Muscle of leg (tissue), 11 donors: ENCODE measurements around the gene CDCA7. TPM values are rescaled to one million over a fixed set of nuclear protein-coding genes. Genes with fewer than 3 reads are reported as not detected.
A peak's percentile ranks its signal among the peaks of the same experiment; 100 is the strongest.

Source experiments
- DNase-seq: peaks from one replicate; pipeline ENCODE4 v3.0.0; 2013
- H3K27ac ChIP-seq: one replicate; pipeline ENCODE4 v1.5.1; 2013; ENCODE audit warnings: mild to moderate bottlenecking, low read length, control low read depth
- H3K27me3 ChIP-seq: one replicate; pipeline ENCODE4 v1.6.1; 2013; ENCODE audit warnings: low read length; ENCODE audit not compliant: control insufficient read depth, insufficient read depth
- H3K36me3 ChIP-seq: one replicate; pipeline ENCODE4 v1.6.1; 2013; ENCODE audit warnings: low read length; ENCODE audit not compliant: control insufficient read depth, insufficient read depth
- H3K4me1 ChIP-seq: one replicate; pipeline ENCODE4 v1.6.1; 2013; ENCODE audit warnings: low read length; ENCODE audit not compliant: control insufficient read depth, insufficient read depth
- H3K4me3 ChIP-seq: one replicate; pipeline ENCODE4 v1.5.1; 2013; ENCODE audit warnings: low read length, control low read depth
- H3K9me3 ChIP-seq: replicated peaks from 2 replicates; pipeline ENCODE4 v1.6.1; 2013; ENCODE audit warnings: low read depth, low read length; ENCODE audit not compliant: control insufficient read depth
- WGBS: methylation state at CpG from one replicate; pipeline ENCODE4 v1.1.5; 2013; ENCODE audit warnings: missing lambda C conversion rate; ENCODE audit not compliant: insufficient coverage; 5-methylcytosine and 5-hydroxymethylcytosine counted together
- polyA plus RNA-seq, 8 donors: library from polyadenylated mRNA; unstranded; fragments of 120-200 nt; gene quantifications; one replicate each; pipeline versions ENCODE4 v1.2.1 to v1.2.3, GENCODE V29; 2013; ENCODE audit warnings: inconsistent platforms in 1 of 8, low replicate concordance in 1 of 8; ENCODE audit not compliant: insufficient read length in 8 of 8, insufficient read depth in 1 of 8
- total RNA-seq: library from RNA; stranded (reverse); fragments of 120-200 nt; gene quantifications from one replicate; pipeline ENCODE4 v1.2.4, GENCODE V29; 2013

The CDCA7 gene
- total and polyA plus RNA-seq, 9 donors: 7.8 to 24.2 (median 19.6) TPM

- no peak overlapping the region for H3K27ac ChIP-seq
- no peaks in the 10 kb centered on the region for H3K4me1 ChIP-seq
- WGBS: 67% methylated on average over 9 of the region's 10 CpGs
- no peak for DNase-seq
- no peaks in the 10 kb centered on the region for H3K27me3 ChIP-seq
- H3K9me3 ChIP-seq: peaks cover 3% of the 10 kb centered on the region
- no peaks in the 10 kb centered on the region for H3K36me3 ChIP-seq
- no peak overlapping the region for H3K4me3 ChIP-seq
These were observed 32.0 kb downstream of the CDCA7 start for GRCh38 chr2:173386738-173387065.

- WGBS: no CpG with 5 or more reads among the region's 5 CpGs
- H3K4me1 ChIP-seq: no peaks in the 10 kb centered on the region
- no peak overlapping the region for H3K4me3 ChIP-seq
- H3K27ac ChIP-seq: no peak overlapping the region
- H3K9me3 ChIP-seq: peaks cover 3% of the 10 kb centered on the region
- H3K36me3 ChIP-seq: no peaks in the 10 kb centered on the region
- no peaks in the 10 kb centered on the region for H3K27me3 ChIP-seq
- DNase-seq: no peak
These were observed 32.4 kb downstream of the CDCA7 start for GRCh38 chr2:173387079-173387478.

- H3K4me1 ChIP-seq: peaks cover under 1% of the 10 kb centered on the region
- no peaks in the 10 kb centered on the region for H3K36me3 ChIP-seq
- H3K27me3 ChIP-seq: no peaks in the 10 kb centered on the region
- no peak overlapping the region for H3K27ac ChIP-seq
- H3K4me3 ChIP-seq: no peak overlapping the region
- DNase-seq: no peak
- 14% methylated on average over 1 of the region's 3 CpGs for WGBS
- peaks cover 3% of the 10 kb centered on the region for H3K9me3 ChIP-seq
These were observed 33.0 kb downstream of the CDCA7 start for GRCh38 chr2:173387660-173388059.

- peaks cover 3% of the 10 kb centered on the region for H3K4me1 ChIP-seq
- H3K9me3 ChIP-seq: peaks cover 3% of the 10 kb centered on the region
- no peak for DNase-seq
- H3K4me3 ChIP-seq: no peak overlapping the region
- H3K36me3 ChIP-seq: no peaks in the 10 kb centered on the region
- 100% methylated on average over 2 of the region's 2 CpGs for WGBS
- H3K27me3 ChIP-seq: no peaks in the 10 kb centered on the region
- no peak overlapping the region for H3K27ac ChIP-seq
These were observed 34.1 kb downstream of the CDCA7 start for GRCh38 chr2:173388795-173389194.

GRCh38 chr2:173390036-173390435, 35.4 kb downstream of the CDCA7 start:
- no peak for DNase-seq
- H3K4me1 ChIP-seq: peaks cover 12% of the 10 kb centered on the region
- H3K36me3 ChIP-seq: no peaks in the 10 kb centered on the region
- H3K27ac ChIP-seq: no peak overlapping the region
- no peaks in the 10 kb centered on the region for H3K27me3 ChIP-seq
- no peaks in the 10 kb centered on the region for H3K9me3 ChIP-seq
- 80% methylated on average over 4 of the region's 5 CpGs for WGBS
- no peak overlapping the region for H3K4me3 ChIP-seq

GRCh38 chr2:173392731-173393130, 38.1 kb downstream of the CDCA7 start:
- no peak for DNase-seq
- Histone ChIP-seq H3K4me3 (no peak overlapping the region), H3K9me3 (no peaks in the 10 kb centered on the region), H3K27me3 (peaks cover 2% of the 10 kb centered on the region), H3K27ac (no peak overlapping the region), H3K36me3 (no peaks in the 10 kb centered on the region), H3K4me1 (peaks cover 12% of the 10 kb centered on the region)
- WGBS: no CpG with 5 or more reads among the region's 5 CpGs

GRCh38 chr2:173393186-173393585, 38.5 kb downstream of the CDCA7 start:
- Histone ChIP-seq H3K27me3 (peaks cover 2% of the 10 kb centered on the region), H3K36me3 (no peaks in the 10 kb centered on the region), H3K4me1 (peaks cover 12% of the 10 kb centered on the region), H3K9me3 (no peaks in the 10 kb centered on the region), H3K4me3 (no peak overlapping the region), H3K27ac (peak overlapping the region; percentile 47)
- peak; percentile 40 for DNase-seq
- WGBS: no CpG with 5 or more reads among the region's 1 CpG

- Histone ChIP-seq H3K27me3 (peaks cover 2% of the 10 kb centered on the region), H3K27ac (peak overlapping the region; percentile 54), H3K9me3 (no peaks in the 10 kb centered on the region), H3K36me3 (no peaks in the 10 kb centered on the region), H3K4me3 (no peak overlapping the region), H3K4me1 (peaks cover 12% of the 10 kb centered on the region)
- no CpG with 5 or more reads among the region's 1 CpG for WGBS
- peak; percentile 51 for DNase-seq
These were observed 39.0 kb downstream of the CDCA7 start for GRCh38 chr2:173393636-173394035.

- Histone ChIP-seq H3K27ac (peak overlapping the region; percentile 54), H3K4me3 (no peak overlapping the region), H3K9me3 (no peaks in the 10 kb centered on the region), H3K4me1 (peaks cover 12% of the 10 kb centered on the region), H3K36me3 (no peaks in the 10 kb centered on the region), H3K27me3 (peaks cover 2% of the 10 kb centered on the region)
- DNase-seq: peak; percentile 82
- no CpG with 5 or more reads among the region's 8 CpGs for WGBS
These were observed 39.7 kb downstream of the CDCA7 start for GRCh38 chr2:173394091-173394974.

- Histone ChIP-seq H3K36me3 (no peaks in the 10 kb centered on the region), H3K4me1 (peaks cover 14% of the 10 kb centered on the region), H3K9me3 (no peaks in the 10 kb centered on the region), H3K27me3 (peaks cover 2% of the 10 kb centered on the region), H3K4me3 (no peak overlapping the region), H3K27ac (no peak overlapping the region)
- no peak for DNase-seq
- WGBS: 89% methylated on average over 11 of the region's 16 CpGs
These were observed 41.1 kb downstream of the CDCA7 start for GRCh38 chr2:173395567-173396351.
